Endothelial cell of umbilical vein (primary cell): ENCODE measurements around the gene LSM7. TPM values are rescaled to one million over a fixed set of nuclear protein-coding genes. Genes with fewer than 3 reads are reported as not detected.
A peak's percentile ranks its signal among the peaks of the same experiment; 100 is the strongest.

Source experiments
- BruUV-seq: library from RNA; stranded (reverse); fragments of 400-500 nt; replicated peaks from 2 replicates; lab custom pipeline; 2021; lab: Mats Ljungman, UMichigan
- CTCF ChIA-PET: fragments of 300-600, 350-600 bp; sonication (Branson Sonifier 250); formaldehyde crosslinking; loops from one replicate; lab custom pipeline; 2021; ENCODE audit warnings: antibody characterized with exemption, inconsistent platforms; lab: Charles Lee
- POLR2A ChIA-PET: fragments of 300-600, 350-600 bp; sonication (Branson Sonifier 250); formaldehyde crosslinking; loops from one replicate; lab custom pipeline; 2021; ENCODE audit warnings: antibody characterized with exemption, inconsistent platforms; lab: Charles Lee
- DNase-seq: peaks from one replicate; pipeline ENCODE4 v3.0.0-alpha.2; 2011; ENCODE audit warnings: low read depth, low spot score
- FAIRE-seq: peaks from 2 replicates; lab custom pipeline; 2011; peaks lifted over from hg19 to GRCh38; lab: Jason Lieb, UNC
- H2AFZ ChIP-seq: 2 replicates; pipeline ENCODE4 v1.6.0; 2012; ENCODE audit warnings: low read depth, low read length, control low read depth, inconsistent platforms
- H3K27ac ChIP-seq: 2 replicates; pipeline ENCODE4 v1.5.1; 2011; ENCODE audit warnings: low read depth, mild to moderate bottlenecking, control low read depth, low read length, moderate library complexity; ENCODE audit not compliant: insufficient read depth
- H3K27me3 ChIP-seq, 2 experiments: 2 replicates each; pipeline versions ENCODE4 v1.6.0 to v1.6.1; 2011; ENCODE audit warnings: low read length in 2 of 2, mixed read lengths in 1 of 2; ENCODE audit not compliant: control insufficient read depth in 2 of 2, insufficient read depth in 2 of 2
- H3K36me3 ChIP-seq, 2 experiments: 2 replicates in 1 of 2; 3 replicates in 1 of 2; pipeline ENCODE4 v1.5.1; 2011; ENCODE audit warnings: low read length in 2 of 2, mild to moderate bottlenecking in 1 of 2, moderate library complexity in 1 of 2; ENCODE audit not compliant: control insufficient read depth in 2 of 2, insufficient read depth in 2 of 2; ENCODE audit errors: extremely low read depth in 1 of 2
- H3K4me1 ChIP-seq: 3 replicates; pipeline ENCODE4 v1.5.1; 2011; ENCODE audit warnings: mild to moderate bottlenecking, low read length; ENCODE audit not compliant: control insufficient read depth, insufficient read depth; ENCODE audit errors: extremely low read depth
- H3K4me2 ChIP-seq: 2 replicates; pipeline ENCODE4 v1.6.1; 2011; ENCODE audit warnings: low read length, control low read depth, mixed read lengths; ENCODE audit not compliant: insufficient read depth
- H3K4me3 ChIP-seq, 3 experiments: fragments of 200-600 bp in 1 of 3; sonication (generic), shearing (Covaris generic) in 1 of 3; replicated peaks in 1 of 3; 2 replicates each; pipeline ENCODE4 v1.5.1; 2011 to 2016; ENCODE audit warnings: control low read depth in 3 of 3, low read length in 3 of 3, mild to moderate bottlenecking in 2 of 3, inconsistent platforms in 1 of 3, low read depth in 1 of 3, moderate library complexity in 1 of 3; ENCODE audit not compliant: insufficient read depth in 1 of 3
- H3K79me2 ChIP-seq: 2 replicates; pipeline ENCODE4 v1.6.0; 2012; ENCODE audit warnings: low read length, inconsistent platforms; ENCODE audit not compliant: control insufficient read depth, insufficient read depth
- H3K9ac ChIP-seq: replicated peaks from 2 replicates; pipeline ENCODE3; 2011; ENCODE audit warnings: low read length, control low read depth; ENCODE audit not compliant: insufficient read depth; ENCODE audit errors: extremely low read depth
- H3K9me1 ChIP-seq: replicated peaks from 3 replicates; pipeline ENCODE4 v1.6.0; 2011; ENCODE audit warnings: mild to moderate bottlenecking, low read length; ENCODE audit not compliant: control insufficient read depth, insufficient read depth; ENCODE audit errors: extremely low read depth
- H3K9me3 ChIP-seq: replicated peaks from 2 replicates; pipeline ENCODE4 v1.5.1; 2012; ENCODE audit warnings: low read length, inconsistent platforms; ENCODE audit not compliant: control insufficient read depth, insufficient read depth
- H4K20me1 ChIP-seq: replicated peaks from 2 replicates; pipeline ENCODE3; 2011; ENCODE audit warnings: mild to moderate bottlenecking, low read length; ENCODE audit not compliant: control insufficient read depth, insufficient read depth; ENCODE audit errors: extremely low read depth
- EZH2 ChIP-seq: IDR thresholded peaks from 2 replicates; pipeline ENCODE4 v1.6.1; 2012; ENCODE audit warnings: borderline replicate concordance, low read depth, mild to moderate bottlenecking, moderate library complexity, low read length, inconsistent platforms; ENCODE audit not compliant: severe bottlenecking
- GATA2 ChIP-seq: IDR thresholded peaks from 2 replicates; pipeline ENCODE4 v1.7.0; 2011; ENCODE audit warnings: low read depth, mild to moderate bottlenecking, moderate library complexity, mixed read lengths, low read length; ENCODE audit not compliant: insufficient read length, insufficient read depth
- POLR2A ChIP-seq: IDR thresholded peaks from 2 replicates; pipeline ENCODE4 v1.6.1; 2012; ENCODE audit warnings: low read depth, mild to moderate bottlenecking, control low read depth, low read length
- dilution Hi-C: fragments of 300-500 bp; cut with MboI; formaldehyde crosslinking; loops from one replicate; pipeline ENCODE4 v1.15.0; 2019; ENCODE audit warnings: low sequenced_read_pairs; ENCODE audit not compliant: extremely low pct_ligation_motif_present
- intact Hi-C: fragments of 100-400 bp; cut with micrococcal nuclease; formaldehyde crosslinking; loops from one replicate; pipeline ENCODE4 v1.10.0; 2022
- polyA plus RNA-seq, 4 experiments: library from polyadenylated mRNA; depleted of rRNA in 3 of 4; stranded (reverse) in 3 of 4; unstranded in 1 of 4; fragments of >200 nt; gene quantifications; 2 replicates each; pipeline versions ENCODE4 v1.2.1 to v1.2.3, GENCODE V29; 2011 to 2012; ENCODE audit warnings: missing spikeins in 1 of 4
- total RNA-seq: library from RNA; stranded (reverse); gene quantifications from 2 replicates; pipeline ENCODE4 v1.2.3, GENCODE V29; 2021
- TF ChIP-seq, protein P1 (sequence below): IDR thresholded peaks from 2 replicates; pipeline ENCODE4 v1.6.1; 2011; ENCODE audit not compliant: insufficient read depth, insufficient read length

Gene LSM7
- total and polyA plus RNA-seq, 2 donors (not counting 3 experiments of a cell fraction or from before 2014, with no cell fraction given), result 124 to 673 TPM

- no TSS peak for BruUV-seq
- H3K4me1 ChIP-seq, result peaks cover 5% of the 10 kb centered on the region
- H3K79me2 ChIP-seq, result no peaks in the 10 kb centered on the region
- TF ChIP-seq EZH2, result peak; percentile 73
- TF ChIP-seq, protein P1, sequence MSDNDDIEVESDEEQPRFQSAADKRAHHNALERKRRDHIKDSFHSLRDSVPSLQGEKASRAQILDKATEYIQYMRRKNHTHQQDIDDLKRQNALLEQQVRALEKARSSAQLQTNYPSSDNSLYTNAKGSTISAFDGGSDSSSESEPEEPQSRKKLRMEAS, result no peak
- TF ChIP-seq GATA2, result no peak
- dilution Hi-C loops, result no loop called here
- peaks cover 43 to 53% of the 10 kb centered on the region in 2 experiments for H3K27me3 ChIP-seq
- intact Hi-C loops, result no loop called here
- H3K4me2 ChIP-seq, result no peak overlapping the region
- no peak for FAIRE-seq
- DNase-seq, result no peak
- no peaks in the 10 kb centered on the region for H3K9me3 ChIP-seq
- no peak overlapping the region for H3K4me3 ChIP-seq
- no peak overlapping the region for H3K27ac ChIP-seq
- no peak overlapping the region for H3K9ac ChIP-seq
- H2AFZ ChIP-seq, result no peak overlapping the region
- CTCF ChIA-PET, result interaction anchor here (0.9 to 2.0 kb wide), 2 partner anchors 12 to 29 kb away, joined by 4 to 7 read pairs; no protein-coding TSS in a partner anchor
- no peaks in the 10 kb centered on the region for H3K9me1 ChIP-seq
- H4K20me1 ChIP-seq, result no peaks in the 10 kb centered on the region
- H3K36me3 ChIP-seq, result no peaks in the 10 kb centered on the region
- POLR2A ChIA-PET, result no interaction called here
Measured at GRCh38 chr19:2290441-2291184, 37.8 kb downstream of the LSM7 start.

DNA sequence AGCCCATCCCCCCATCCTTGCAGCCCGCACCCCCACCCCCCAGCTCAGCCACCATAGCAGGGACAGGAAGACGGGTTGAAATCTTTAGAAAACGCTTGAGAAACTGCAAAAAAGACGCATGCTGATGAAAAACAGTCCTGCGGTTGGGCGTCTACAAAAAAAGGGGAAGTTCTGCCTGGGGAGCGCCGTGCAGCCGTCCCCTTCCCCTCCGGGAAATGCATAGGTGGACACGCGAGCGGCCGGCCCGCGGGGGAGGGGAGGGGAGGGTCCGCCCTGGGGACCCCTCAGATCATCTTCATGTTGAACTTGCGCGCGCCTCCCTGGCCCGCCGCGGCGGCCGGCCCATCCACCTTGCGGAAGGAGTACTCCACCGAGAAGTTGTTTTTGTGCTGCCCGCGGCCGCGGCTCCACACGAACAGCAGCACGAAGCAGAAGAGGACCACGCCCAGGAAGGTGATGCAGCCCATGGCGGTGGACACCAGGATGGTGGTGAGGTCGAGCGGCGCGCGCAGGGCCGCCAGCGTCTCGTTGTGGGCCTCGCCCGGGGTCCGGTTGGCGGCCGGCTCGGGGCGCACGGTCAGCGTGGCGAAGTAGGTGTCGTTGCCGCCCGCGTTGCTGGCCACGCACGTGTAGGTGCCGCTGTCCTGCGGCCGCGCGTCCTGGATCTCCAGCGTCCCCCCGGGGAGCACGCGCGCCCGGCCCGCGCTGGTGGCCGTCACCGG lies 38.5 kb downstream of the LSM7 start:
- DNase-seq, result no peak
- Histone ChIP-seq H3K9ac (no peak overlapping the region), H3K79me2 (no peaks in the 10 kb centered on the region), H3K36me3 (no peaks in the 10 kb centered on the region), H3K4me1 (peaks cover 5% of the 10 kb centered on the region), H3K4me3 (no peak overlapping the region), H3K4me2 (peak overlapping the region; percentile 21), H4K20me1 (no peaks in the 10 kb centered on the region), H2AFZ (peak overlapping the region; percentile 22), H3K9me3 (no peaks in the 10 kb centered on the region), H3K27me3 (peaks cover 43 to 48% of the 10 kb centered on the region in 2 experiments), H3K27ac (no peak overlapping the region), H3K9me1 (no peaks in the 10 kb centered on the region)
- ChIA-PET CTCF (interaction anchor here (1.2 to 1.7 kb wide), 2 partner anchors 15 to 26 kb away, joined by 5 to 6 read pairs; no protein-coding TSS in a partner anchor), POLR2A (no interaction called here)
- dilution Hi-C loops, result no loop called here
- TF ChIP-seq POLR2A (no peak), EZH2 (peak; percentile 33)
- FAIRE-seq, result peak; percentile 66
- BruUV-seq, result no TSS peak
- intact Hi-C loops, result loop anchor here (5.0 kb wide), 1 partner anchor 37 kb away; the partner anchor contains the start of genes LSM7 and SPPL2B
